SKM-1 treated with dmso at 0.1 percent for 144 hours (cell line): ENCODE data around the gene GPR78.
"Not testable (repeated sequence)": the region's sequence is repeated elsewhere in the genome, so short reads cannot be mapped to it uniquely, and the experiment has no call there.

Experiments
- DNase-seq: peaks from one replicate; lab custom pipeline; 2025; ENCODE audit not compliant: unreplicated experiment; lab: John Stamatoyannopoulos, UW

The GPR78 gene

GRCh38 chr4:8560265-8561047 is 19.7 kb upstream of the GPR78 start:
- DNase-seq = no peak

- DNase-seq = no peak
Measured at GRCh38 chr4:8564595-8564994, 15.6 kb upstream of the GPR78 start.

DNA sequence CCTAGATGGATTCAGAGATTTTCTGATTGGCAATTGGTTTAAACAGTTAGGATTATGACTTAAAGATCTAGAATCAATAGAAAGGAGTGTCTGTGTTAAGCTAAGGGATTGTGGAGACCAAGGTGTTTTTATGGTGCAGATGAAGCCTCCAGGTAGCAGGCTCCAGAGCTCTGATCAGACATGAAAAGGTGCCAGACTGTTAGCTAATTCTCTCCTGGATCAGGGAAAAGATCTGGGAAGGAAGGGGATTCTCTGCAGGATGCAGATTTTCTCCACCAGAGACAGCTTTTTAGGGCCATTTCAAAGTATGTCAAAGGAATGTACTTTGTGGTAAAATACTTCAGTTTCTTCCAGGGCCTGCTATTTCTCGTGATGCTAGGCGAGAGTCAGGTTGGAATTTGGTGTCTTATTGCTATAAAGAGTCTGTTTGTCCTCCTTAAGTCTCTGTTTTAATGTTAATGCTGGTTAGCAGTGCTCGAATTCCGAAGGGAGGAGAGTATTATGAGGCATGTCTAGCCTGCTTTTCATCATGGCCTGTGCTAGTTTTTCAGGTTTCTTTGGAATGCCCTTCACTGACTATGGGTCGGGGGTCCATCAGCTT is 12.0 kb upstream of the GPR78 start:
- no peak for DNase-seq

- DNase-seq = no peak
Measured at GRCh38 chr4:8570201-8570600, 10.0 kb upstream of the GPR78 start.

GRCh38 chr4:8571702-8572685 is 8.2 kb upstream of the GPR78 start:
- DNase-seq = no peak

DNA sequence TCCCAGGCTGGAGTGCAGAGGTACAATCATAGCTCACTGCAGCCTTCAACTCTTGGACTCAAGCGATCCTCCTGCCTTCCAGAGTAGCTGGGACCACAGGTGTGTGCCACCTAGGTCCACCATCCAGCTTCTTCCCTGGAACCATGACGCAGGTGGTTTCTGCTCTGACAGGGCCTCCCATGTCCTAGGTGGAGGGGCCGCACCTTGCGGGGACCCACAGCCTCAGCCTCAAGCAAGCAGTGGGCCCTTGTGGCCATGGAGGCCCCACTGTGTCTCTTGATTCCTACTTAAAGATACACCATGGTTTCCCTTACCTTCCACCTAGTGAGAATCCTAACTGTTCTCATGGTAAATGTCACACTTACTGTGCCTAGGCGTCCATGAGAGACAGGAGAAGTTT is 6.9 kb upstream of the GPR78 start:
- DNase-seq = no peak

DNA sequence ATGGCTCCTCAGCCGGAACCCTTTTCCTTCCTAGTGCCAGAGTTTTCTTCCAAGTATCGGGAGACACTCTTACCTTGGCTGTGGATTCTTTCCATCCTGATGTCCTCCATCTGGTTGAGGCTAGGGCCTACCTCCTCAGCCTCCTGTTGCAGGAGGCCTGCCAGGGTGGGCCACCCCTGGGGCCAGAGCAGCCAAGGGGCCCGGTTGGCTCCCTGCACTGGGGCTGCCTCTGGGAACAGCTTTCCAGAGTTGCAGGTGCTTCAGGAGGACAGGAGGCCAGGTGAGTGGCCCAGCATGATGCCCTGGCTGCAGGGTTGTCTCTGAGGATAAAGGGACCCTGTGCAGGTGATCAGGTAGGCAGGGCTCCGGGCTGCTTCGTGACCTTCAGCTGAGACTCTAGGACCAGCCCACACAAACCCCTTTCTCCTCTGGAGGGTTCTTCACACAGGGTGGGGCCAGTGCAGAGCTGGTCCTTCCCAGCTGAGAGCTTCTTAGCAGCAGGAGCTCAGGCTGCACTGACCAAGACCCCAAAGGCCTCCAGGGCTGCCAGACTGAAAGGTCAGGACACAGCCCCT is 5.3 kb upstream of the GPR78 start:
- DNase-seq = no peak

DNA sequence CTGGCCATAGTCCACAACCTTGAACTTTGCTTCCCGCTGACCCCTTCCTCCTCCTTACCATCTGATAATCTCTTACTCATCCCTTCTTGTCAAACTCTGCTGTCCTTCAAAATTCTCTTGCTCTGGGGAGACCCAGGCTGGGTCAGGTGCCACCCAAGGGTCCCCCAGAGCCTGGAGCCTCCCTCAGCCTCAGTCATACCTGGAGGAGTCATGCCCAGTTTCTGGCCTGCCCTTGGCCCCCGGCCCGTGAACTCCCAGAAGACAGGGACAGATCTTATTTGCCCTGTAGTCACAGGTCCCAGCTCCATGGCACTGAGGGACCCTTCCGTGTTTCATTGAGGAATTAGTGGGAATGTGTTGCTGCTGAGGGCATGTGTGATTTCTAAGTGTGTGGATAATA is 4.7 kb upstream of the GPR78 start:
- DNase-seq = no peak

GRCh38 chr4:8576591-8576990 is 3.6 kb upstream of the GPR78 start:
- not testable (repeated sequence) for DNase-seq

DNA sequence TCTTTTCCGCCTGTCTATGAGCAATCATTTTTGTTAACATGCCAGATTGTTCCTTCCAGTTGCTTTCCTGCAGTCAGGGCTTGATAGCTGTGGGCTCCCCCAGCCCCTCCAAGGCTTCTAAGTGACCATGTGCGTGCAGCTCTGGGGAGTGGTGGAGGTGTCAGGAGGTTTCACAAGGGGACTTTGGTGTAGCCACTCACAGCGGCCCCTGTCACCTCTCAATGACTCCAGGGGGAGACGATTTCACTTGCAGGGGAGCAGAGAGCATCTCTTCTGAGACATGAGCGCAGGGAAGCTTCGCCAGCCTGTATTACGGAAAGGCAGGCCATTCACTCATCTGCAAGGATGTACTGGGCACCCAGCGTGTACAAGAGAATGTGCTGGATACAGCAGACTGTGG is 3.1 kb upstream of the GPR78 start:
- no peak for DNase-seq

DNA sequence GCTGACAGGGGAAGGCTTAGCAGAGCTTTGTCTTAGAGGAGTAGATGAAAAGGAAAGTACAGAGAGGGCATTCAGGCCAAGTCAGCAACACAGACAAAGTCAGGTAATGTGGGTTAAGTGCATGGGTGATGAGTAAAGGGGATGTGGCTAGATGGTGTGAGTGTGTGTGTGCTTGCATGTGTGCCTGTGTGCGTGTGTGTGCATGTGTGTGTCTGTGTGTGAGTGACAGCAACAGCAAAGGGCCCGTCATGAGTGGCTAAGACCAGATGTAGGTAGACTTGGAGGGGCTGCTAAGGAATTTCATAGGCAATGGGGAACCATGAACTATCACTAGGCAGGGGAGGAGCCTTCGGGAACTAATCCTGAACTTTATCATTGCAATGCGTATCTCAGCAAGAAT is 2.2 kb upstream of the GPR78 start:
- DNase-seq = no peak

DNA sequence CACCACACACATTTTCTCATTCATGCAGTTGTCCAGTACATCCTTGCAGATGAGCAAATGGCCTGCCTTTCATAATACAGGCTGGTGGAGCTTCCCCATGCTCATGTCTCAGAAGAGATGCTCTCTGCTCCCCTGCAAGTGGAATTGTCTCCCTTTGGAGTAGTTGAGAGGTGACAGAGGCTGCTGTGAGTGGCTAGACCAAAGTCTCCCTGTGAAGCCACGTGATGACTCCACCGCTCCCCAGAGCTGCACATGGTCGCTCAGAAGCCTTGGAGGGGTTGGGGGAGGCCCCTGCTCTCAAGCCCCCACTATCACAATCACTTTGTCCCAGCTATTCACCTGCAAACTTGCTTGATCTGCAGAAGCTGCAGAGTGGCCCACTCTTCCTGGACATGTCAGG is 1.5 kb upstream of the GPR78 start:
- DNase-seq = no peak

GRCh38 chr4:8579526-8580320 is 469 bp upstream of the GPR78 start:
- DNase-seq = no peak

- no peak for DNase-seq
Measured at GRCh38 chr4:8581094-8581861, 1.1 kb downstream of the GPR78 start.

- no peak for DNase-seq
Measured at GRCh38 chr4:8582016-8582415, 1.8 kb downstream of the GPR78 start.

DNA sequence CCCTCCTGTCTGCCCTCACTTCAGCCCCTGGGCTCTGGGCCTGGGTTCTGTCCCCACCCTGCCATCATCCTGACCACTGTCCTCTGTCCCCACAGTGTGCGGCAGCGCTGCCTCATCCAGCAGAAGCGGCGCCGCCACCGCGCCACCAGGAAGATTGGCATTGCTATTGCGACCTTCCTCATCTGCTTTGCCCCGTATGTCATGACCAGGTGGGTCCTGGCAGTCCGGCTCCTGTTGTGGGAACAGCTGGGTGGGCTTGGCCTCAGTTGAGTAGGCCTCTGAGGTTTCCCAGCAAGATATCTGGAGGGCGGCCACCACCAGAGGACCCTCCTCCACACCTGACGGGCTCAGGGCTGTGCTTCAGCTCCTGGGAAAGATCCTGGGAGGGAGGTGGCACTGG is 2.2 kb downstream of the GPR78 start:
- DNase-seq = no peak

- DNase-seq = no peak
Measured at GRCh38 chr4:8582941-8583654, 2.9 kb downstream of the GPR78 start.

DNA sequence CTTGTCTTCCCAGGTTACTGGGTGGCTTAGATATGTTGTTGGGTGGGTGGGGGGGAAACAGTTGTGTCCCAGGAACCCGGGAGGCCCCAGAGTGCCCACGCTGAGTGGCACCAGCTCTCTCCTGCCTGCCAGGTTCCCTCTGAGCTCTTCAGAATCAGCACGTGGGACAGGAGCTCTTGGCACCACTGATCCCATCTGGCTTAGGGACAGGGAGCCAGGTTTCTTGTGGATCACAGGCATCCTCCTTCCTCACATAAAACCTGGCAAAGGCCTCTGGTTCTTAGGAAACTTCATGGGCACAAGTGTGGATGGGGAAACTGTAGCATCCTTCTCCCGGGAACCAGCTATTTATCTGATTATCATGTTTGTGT is 3.4 kb downstream of the GPR78 start:
- no peak for DNase-seq

DNA sequence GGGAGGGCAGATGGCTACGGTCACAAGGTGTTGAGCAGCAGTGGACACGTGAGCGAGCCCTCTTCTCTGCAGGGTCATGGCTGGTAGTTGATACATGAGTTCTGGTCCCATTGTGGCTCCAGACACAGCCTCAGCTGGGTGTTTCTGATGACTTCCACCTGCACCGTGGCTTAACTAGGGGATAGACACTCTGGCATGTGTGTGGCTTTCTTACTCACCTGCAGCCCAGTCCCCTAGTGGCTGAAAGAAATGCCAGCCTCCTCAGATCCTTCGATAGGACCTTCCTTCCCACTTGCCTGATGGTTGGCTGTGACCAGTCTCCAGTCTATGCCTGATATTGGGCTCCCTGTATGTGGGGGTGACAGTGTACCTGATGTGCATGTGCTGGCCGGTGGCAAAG is 5.0 kb downstream of the GPR78 start:
- DNase-seq = no peak
